Endothelial cell of umbilical vein (primary cell): ENCODE results near the gene UNKL. TPM values are rescaled to one million over a fixed set of nuclear protein-coding genes. Genes with fewer than 3 reads are reported as not detected.

Source experiments
- BruUV-seq: library from RNA; stranded (reverse); fragments of 400-500 nt; replicated peaks from 2 replicates; lab custom pipeline; 2021; lab: Mats Ljungman, UMichigan
- CTCF ChIA-PET: fragments of 300-600, 350-600 bp; sonication (Branson Sonifier 250); formaldehyde crosslinking; loops from one replicate; lab custom pipeline; 2021; ENCODE audit warnings: antibody characterized with exemption, inconsistent platforms; lab: Charles Lee
- POLR2A ChIA-PET: fragments of 300-600, 350-600 bp; sonication (Branson Sonifier 250); formaldehyde crosslinking; loops from one replicate; lab custom pipeline; 2021; ENCODE audit warnings: antibody characterized with exemption, inconsistent platforms; lab: Charles Lee
- DNase-seq: peaks from one replicate; pipeline ENCODE4 v3.0.0-alpha.2; 2011; ENCODE audit warnings: low read depth, low spot score
- FAIRE-seq: peaks from 2 replicates; lab custom pipeline; 2011; peaks lifted over from hg19 to GRCh38; lab: Jason Lieb, UNC
- H2AFZ ChIP-seq: 2 replicates; pipeline ENCODE4 v1.6.0; 2012; ENCODE audit warnings: low read depth, low read length, control low read depth, inconsistent platforms
- H3K27ac ChIP-seq: 2 replicates; pipeline ENCODE4 v1.5.1; 2011; ENCODE audit warnings: low read depth, mild to moderate bottlenecking, control low read depth, low read length, moderate library complexity; ENCODE audit not compliant: insufficient read depth
- H3K27me3 ChIP-seq, 2 experiments: 2 replicates each; pipeline versions ENCODE4 v1.6.0 to v1.6.1; 2011; ENCODE audit warnings: low read length in 2 of 2, mixed read lengths in 1 of 2; ENCODE audit not compliant: control insufficient read depth in 2 of 2, insufficient read depth in 2 of 2
- H3K36me3 ChIP-seq, 2 experiments: 2 replicates in 1 of 2; 3 replicates in 1 of 2; pipeline ENCODE4 v1.5.1; 2011; ENCODE audit warnings: low read length in 2 of 2, mild to moderate bottlenecking in 1 of 2, moderate library complexity in 1 of 2; ENCODE audit not compliant: control insufficient read depth in 2 of 2, insufficient read depth in 2 of 2; ENCODE audit errors: extremely low read depth in 1 of 2
- H3K4me1 ChIP-seq: 3 replicates; pipeline ENCODE4 v1.5.1; 2011; ENCODE audit warnings: mild to moderate bottlenecking, low read length; ENCODE audit not compliant: control insufficient read depth, insufficient read depth; ENCODE audit errors: extremely low read depth
- H3K4me2 ChIP-seq: 2 replicates; pipeline ENCODE4 v1.6.1; 2011; ENCODE audit warnings: low read length, control low read depth, mixed read lengths; ENCODE audit not compliant: insufficient read depth
- H3K4me3 ChIP-seq, 3 experiments: fragments of 200-600 bp in 1 of 3; sonication (generic), shearing (Covaris generic) in 1 of 3; replicated peaks in 1 of 3; 2 replicates each; pipeline ENCODE4 v1.5.1; 2011 to 2016; ENCODE audit warnings: control low read depth in 3 of 3, low read length in 3 of 3, mild to moderate bottlenecking in 2 of 3, inconsistent platforms in 1 of 3, low read depth in 1 of 3, moderate library complexity in 1 of 3; ENCODE audit not compliant: insufficient read depth in 1 of 3
- H3K79me2 ChIP-seq: 2 replicates; pipeline ENCODE4 v1.6.0; 2012; ENCODE audit warnings: low read length, inconsistent platforms; ENCODE audit not compliant: control insufficient read depth, insufficient read depth
- H3K9ac ChIP-seq: replicated peaks from 2 replicates; pipeline ENCODE3; 2011; ENCODE audit warnings: low read length, control low read depth; ENCODE audit not compliant: insufficient read depth; ENCODE audit errors: extremely low read depth
- H3K9me1 ChIP-seq: replicated peaks from 3 replicates; pipeline ENCODE4 v1.6.0; 2011; ENCODE audit warnings: mild to moderate bottlenecking, low read length; ENCODE audit not compliant: control insufficient read depth, insufficient read depth; ENCODE audit errors: extremely low read depth
- H3K9me3 ChIP-seq: replicated peaks from 2 replicates; pipeline ENCODE4 v1.5.1; 2012; ENCODE audit warnings: low read length, inconsistent platforms; ENCODE audit not compliant: control insufficient read depth, insufficient read depth
- H4K20me1 ChIP-seq: replicated peaks from 2 replicates; pipeline ENCODE3; 2011; ENCODE audit warnings: mild to moderate bottlenecking, low read length; ENCODE audit not compliant: control insufficient read depth, insufficient read depth; ENCODE audit errors: extremely low read depth
- EZH2 ChIP-seq: IDR thresholded peaks from 2 replicates; pipeline ENCODE4 v1.6.1; 2012; ENCODE audit warnings: borderline replicate concordance, low read depth, mild to moderate bottlenecking, moderate library complexity, low read length, inconsistent platforms; ENCODE audit not compliant: severe bottlenecking
- FOS ChIP-seq: IDR thresholded peaks from 2 replicates; pipeline ENCODE4 v1.6.1; 2011; ENCODE audit warnings: mild to moderate bottlenecking, low read length, moderate library complexity, borderline replicate concordance; ENCODE audit not compliant: insufficient read depth
- GATA2 ChIP-seq: IDR thresholded peaks from 2 replicates; pipeline ENCODE4 v1.7.0; 2011; ENCODE audit warnings: low read depth, mild to moderate bottlenecking, moderate library complexity, mixed read lengths, low read length; ENCODE audit not compliant: insufficient read length, insufficient read depth
- JUN ChIP-seq: IDR thresholded peaks from 2 replicates; pipeline ENCODE4 v1.6.1; 2011; ENCODE audit warnings: borderline replicate concordance, low read depth; ENCODE audit not compliant: insufficient read length, insufficient read depth
- MAX ChIP-seq: IDR thresholded peaks from 2 replicates; pipeline ENCODE4 v1.6.1; 2011; ENCODE audit not compliant: insufficient read depth, insufficient read length
- MYC ChIP-seq: IDR thresholded peaks from one replicate; pipeline ENCODE4 v1.6.1; 2011; ENCODE audit warnings: mild to moderate bottlenecking, low read depth, low read length
- POLR2AphosphoS5 ChIP-seq: IDR thresholded peaks from 2 replicates; pipeline ENCODE4 v1.6.1; 2012; ENCODE audit warnings: low read depth, mild to moderate bottlenecking, control low read depth, low read length, moderate library complexity; ENCODE audit not compliant: insufficient read depth
- dilution Hi-C: fragments of 300-500 bp; cut with MboI; formaldehyde crosslinking; loops from one replicate; pipeline ENCODE4 v1.15.0; 2019; ENCODE audit warnings: low sequenced_read_pairs; ENCODE audit not compliant: extremely low pct_ligation_motif_present
- intact Hi-C: fragments of 100-400 bp; cut with micrococcal nuclease; formaldehyde crosslinking; loops from one replicate; pipeline ENCODE4 v1.10.0; 2022
- polyA plus RNA-seq, 4 experiments: library from polyadenylated mRNA; depleted of rRNA in 3 of 4; stranded (reverse) in 3 of 4; unstranded in 1 of 4; fragments of >200 nt; gene quantifications; 2 replicates each; pipeline versions ENCODE4 v1.2.1 to v1.2.3, GENCODE V29; 2011 to 2012; ENCODE audit warnings: missing spikeins in 1 of 4
- total RNA-seq: library from RNA; stranded (reverse); gene quantifications from 2 replicates; pipeline ENCODE4 v1.2.3, GENCODE V29; 2021
- TF ChIP-seq, protein P1 (sequence below), 2 donors: IDR thresholded peaks; 1 replicate in 1 of 2; 2 replicates in 1 of 2; pipeline ENCODE4 v1.5.1; 2011; ENCODE audit warnings: low read length in 2 of 2, mild to moderate bottlenecking in 2 of 2, moderate library complexity in 2 of 2, control low read depth in 1 of 2, inconsistent platforms in 1 of 2, low read depth in 1 of 2; ENCODE audit not compliant: insufficient read depth in 1 of 2; ENCODE audit errors: extremely low read depth in 1 of 2

Gene UNKL
- total and polyA plus RNA-seq, 2 donors (not counting 3 experiments of a cell fraction or from before 2014, with no cell fraction given), result 17.1 to 32.8 TPM

- no TSS peak for BruUV-seq
- H3K27me3 ChIP-seq, result no peaks in the 10 kb centered on the region
- no peak overlapping the region for H3K9ac ChIP-seq
- intact Hi-C loops (no loop called here), dilution Hi-C loops (no loop called here)
- H3K36me3 ChIP-seq, result peaks cover 0 to 5% of the 10 kb centered on the region in 2 experiments
- H3K9me3 ChIP-seq, result no peaks in the 10 kb centered on the region
- TF ChIP-seq, protein P1, sequence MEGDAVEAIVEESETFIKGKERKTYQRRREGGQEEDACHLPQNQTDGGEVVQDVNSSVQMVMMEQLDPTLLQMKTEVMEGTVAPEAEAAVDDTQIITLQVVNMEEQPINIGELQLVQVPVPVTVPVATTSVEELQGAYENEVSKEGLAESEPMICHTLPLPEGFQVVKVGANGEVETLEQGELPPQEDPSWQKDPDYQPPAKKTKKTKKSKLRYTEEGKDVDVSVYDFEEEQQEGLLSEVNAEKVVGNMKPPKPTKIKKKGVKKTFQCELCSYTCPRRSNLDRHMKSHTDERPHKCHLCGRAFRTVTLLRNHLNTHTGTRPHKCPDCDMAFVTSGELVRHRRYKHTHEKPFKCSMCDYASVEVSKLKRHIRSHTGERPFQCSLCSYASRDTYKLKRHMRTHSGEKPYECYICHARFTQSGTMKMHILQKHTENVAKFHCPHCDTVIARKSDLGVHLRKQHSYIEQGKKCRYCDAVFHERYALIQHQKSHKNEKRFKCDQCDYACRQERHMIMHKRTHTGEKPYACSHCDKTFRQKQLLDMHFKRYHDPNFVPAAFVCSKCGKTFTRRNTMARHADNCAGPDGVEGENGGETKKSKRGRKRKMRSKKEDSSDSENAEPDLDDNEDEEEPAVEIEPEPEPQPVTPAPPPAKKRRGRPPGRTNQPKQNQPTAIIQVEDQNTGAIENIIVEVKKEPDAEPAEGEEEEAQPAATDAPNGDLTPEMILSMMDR (IDR thresholded peaks at IDR 0.05; ENCODE audit: extremely low read depth in 1 of 2, insufficient read depth in 1 of 2, low read depth in 1 of 2, low read length in 2 of 2), result no peak
- TF ChIP-seq MAX, result no peak
- TF ChIP-seq MYC, result no peak
- no peak for TF ChIP-seq JUN
- TF ChIP-seq POLR2AphosphoS5, result no peak
- TF ChIP-seq FOS, result no peak
- no peak for TF ChIP-seq EZH2
- TF ChIP-seq GATA2, result no peak
- H3K4me3 ChIP-seq, result no peak overlapping the region
- FAIRE-seq (no peak), DNase-seq (no peak)
- H3K79me2 ChIP-seq, result peaks cover 48% of the 10 kb centered on the region
- no peak overlapping the region for H3K27ac ChIP-seq
- CTCF ChIA-PET, result no interaction called here
- H3K9me1 ChIP-seq, result no peaks in the 10 kb centered on the region
- POLR2A ChIA-PET, result no interaction called here
- H3K4me2 ChIP-seq, result no peak overlapping the region
- no peak overlapping the region for H2AFZ ChIP-seq
- no peaks in the 10 kb centered on the region for H4K20me1 ChIP-seq
- H3K4me1 ChIP-seq, result peaks cover 5% of the 10 kb centered on the region
These were observed 58.2 kb downstream of the UNKL start for GRCh38 chr16:1356061-1356900.
